DMS 273 treated with DMSO at 0.1 percent for 48 hours (cell line): ENCODE results near the gene BTBD19.
"Not testable (repeated sequence)": the region's sequence is repeated elsewhere in the genome, so short reads cannot be mapped to it uniquely, and the experiment has no call there.

Source experiments
- DNase-seq: peaks from one replicate; lab custom pipeline; 2025; lab: John Stamatoyannopoulos, UW

Gene BTBD19

GRCh38 chr1:44828003-44828651 lies 19.8 kb downstream of the BTBD19 start:
- no peak for DNase-seq

- DNase-seq: no peak
Observed at GRCh38 chr1:44828841-44829440, 20.6 kb downstream of the BTBD19 start.

GRCh38 chr1:44829506-44830384 lies 21.4 kb downstream of the BTBD19 start:
- no peak for DNase-seq

GRCh38 chr1:44830900-44831304 lies 22.6 kb downstream of the BTBD19 start:
- DNase-seq: no peak

- DNase-seq: no peak
Observed at GRCh38 chr1:44831516-44831915, 23.2 kb downstream of the BTBD19 start.

GRCh38 chr1:44832056-44832705 lies 23.9 kb downstream of the BTBD19 start:
- no peak for DNase-seq

- DNase-seq: no peak
Observed at GRCh38 chr1:44834328-44834727, 26.0 kb downstream of the BTBD19 start.

- peak; percentile 48 for DNase-seq
Observed at GRCh38 chr1:44835738-44836675, 27.7 kb downstream of the BTBD19 start.

- DNase-seq: not testable (repeated sequence)
Observed at GRCh38 chr1:44838294-44838693, 30.0 kb downstream of the BTBD19 start.

GRCh38 chr1:44839576-44839975 lies 31.3 kb downstream of the BTBD19 start:
- peak; percentile 54 for DNase-seq

- no peak for DNase-seq
Observed at GRCh38 chr1:44842486-44842861, 34.2 kb downstream of the BTBD19 start.

GRCh38 chr1:44842862-44843655 lies 34.7 kb downstream of the BTBD19 start, which contains the start of gene PTCH2:
TSS of gene PTCH2 (minus strand) at chr1:44843253. CDS start at chr1:44842932, 321 bp downstream.
- DNase-seq: peak; percentile 35

GRCh38 chr1:44846985-44847384 lies 38.7 kb downstream of the BTBD19 start:
- DNase-seq: no peak

- no peak for DNase-seq
Observed at GRCh38 chr1:44847845-44848244, 39.5 kb downstream of the BTBD19 start.

- no peak for DNase-seq
Observed at GRCh38 chr1:44848456-44849181, 40.3 kb downstream of the BTBD19 start.

GRCh38 chr1:44849575-44850132 lies 41.3 kb downstream of the BTBD19 start:
- no peak for DNase-seq

- no peak for DNase-seq
Observed at GRCh38 chr1:44851308-44851707, 43.0 kb downstream of the BTBD19 start.

GRCh38 chr1:44853201-44853600 lies 44.9 kb downstream of the BTBD19 start:
- no peak for DNase-seq

- DNase-seq: no peak
Observed at GRCh38 chr1:44854970-44855369, 46.6 kb downstream of the BTBD19 start.
